ENCODE measurements around the gene HAGH.

GRCh38 chr16:1771864-1772361 is 54.7 kb downstream of the HAGH start:
- no peak for TF ChIP-seq TCF7L2 (IDR thresholded peaks at IDR 0.05; ENCODE audit: borderline replicate concordance, low read depth, low read length)
- TF ChIP-seq ZNF146 (tag by site-specific recombination; IDR thresholded peaks at IDR 0.05) = no peak
- TF ChIP-seq ZNF514 (tag by site-specific recombination; IDR thresholded peaks at IDR 0.05) = no peak

All from HEK293 (cell line).